CD4-positive, CD25-positive, alpha-beta regulatory T cell (primary cell): ENCODE data around the gene B9D2. TPM values are rescaled to one million over a fixed set of nuclear protein-coding genes. Genes with fewer than 3 reads are reported as not detected.

Source experiments
- ATAC-seq, 2 donors: fragments of 150-1000 bp; cut with Tn5 transposase; one replicate each; pipeline ENCODE4 v1.10.0; 2021; ENCODE audit warnings: low read depth in 2 of 2, moderate number of reproducible peaks in 2 of 2, moderate library complexity in 1 of 2
- DNase-seq, 3 donors: peaks; one replicate each; pipeline versions ENCODE4 v3.0.0 to v3.0.0-alpha.2; 2012 to 2022; ENCODE audit warnings: mixed read lengths in 1 of 3
- H3K27ac ChIP-seq: one replicate; pipeline ENCODE4 v1.7.0; 2013; ENCODE audit warnings: mild to moderate bottlenecking, low read length; ENCODE audit not compliant: insufficient read depth, poor library complexity, severe bottlenecking
- H3K27me3 ChIP-seq: one replicate; pipeline ENCODE4 v1.7.0; 2013; ENCODE audit warnings: low read length; ENCODE audit not compliant: control insufficient read depth, insufficient read depth
- H3K36me3 ChIP-seq: one replicate; pipeline ENCODE4 v1.7.0; 2013; ENCODE audit warnings: mild to moderate bottlenecking, low read length, moderate library complexity; ENCODE audit not compliant: control insufficient read depth, insufficient read depth
- H3K4me1 ChIP-seq: 2 replicates; pipeline ENCODE4 v1.7.0; 2013; ENCODE audit warnings: mild to moderate bottlenecking, low read length; ENCODE audit not compliant: insufficient read depth, control insufficient read depth, poor library complexity, severe bottlenecking
- H3K4me3 ChIP-seq: one replicate; pipeline ENCODE4 v1.7.0; 2013; ENCODE audit warnings: low read depth, mild to moderate bottlenecking, low read length, moderate library complexity
- H3K9me3 ChIP-seq, 2 experiments: 1 replicate in 1 of 2; 2 replicates in 1 of 2; pipeline ENCODE4 v1.7.0; 2013; ENCODE audit warnings: low read length in 2 of 2, mild to moderate bottlenecking in 1 of 2, moderate library complexity in 1 of 2; ENCODE audit not compliant: control insufficient read depth in 2 of 2
- H3K27ac Mint-ChIP-seq, 3 donors: one replicate each; pipeline ENCODE4 v1.8.0; 2020 to 2022; ENCODE audit warnings: mild to moderate bottlenecking in 3 of 3, mixed read lengths in 3 of 3, moderate library complexity in 2 of 3
- H3K27me3 Mint-ChIP-seq: one replicate; pipeline ENCODE4 v1.8.0; 2022; ENCODE audit warnings: mild to moderate bottlenecking, mixed read lengths
- H3K36me3 Mint-ChIP-seq: one replicate; pipeline ENCODE4 v1.8.0; 2020; ENCODE audit warnings: mixed read lengths
- H3K4me1 Mint-ChIP-seq, 4 donors: one replicate each; pipeline ENCODE4 v1.8.0; 2020 to 2022; ENCODE audit warnings: mixed read lengths in 4 of 4, mild to moderate bottlenecking in 1 of 4
- H3K4me3 Mint-ChIP-seq, 4 donors: one replicate each; pipeline ENCODE4 v1.8.0; 2020 to 2022; ENCODE audit warnings: mild to moderate bottlenecking in 4 of 4, mixed read lengths in 4 of 4, moderate library complexity in 3 of 4
- H3K9me3 Mint-ChIP-seq, 7 donors: one replicate each; pipeline ENCODE4 v1.8.0; 2020 to 2022; ENCODE audit warnings: mixed read lengths in 7 of 7, mild to moderate bottlenecking in 3 of 7, moderate library complexity in 2 of 7
- polyA plus RNA-seq, 4 donors: library from polyadenylated mRNA; unstranded; fragments of 300-500 nt; fragmentation: Illumina TruSeq; gene quantifications; one replicate each; pipeline ENCODE4 v1.2.3, GENCODE V29; 2021
- total RNA-seq: library from RNA; stranded (reverse); gene quantifications from one replicate; pipeline ENCODE4 v1.2.3, GENCODE V29; 2022

Gene B9D2
- total and polyA plus RNA-seq, 5 donors from 2014 or later = 22.3 to 28.4 (median 24.2) TPM

DNA sequence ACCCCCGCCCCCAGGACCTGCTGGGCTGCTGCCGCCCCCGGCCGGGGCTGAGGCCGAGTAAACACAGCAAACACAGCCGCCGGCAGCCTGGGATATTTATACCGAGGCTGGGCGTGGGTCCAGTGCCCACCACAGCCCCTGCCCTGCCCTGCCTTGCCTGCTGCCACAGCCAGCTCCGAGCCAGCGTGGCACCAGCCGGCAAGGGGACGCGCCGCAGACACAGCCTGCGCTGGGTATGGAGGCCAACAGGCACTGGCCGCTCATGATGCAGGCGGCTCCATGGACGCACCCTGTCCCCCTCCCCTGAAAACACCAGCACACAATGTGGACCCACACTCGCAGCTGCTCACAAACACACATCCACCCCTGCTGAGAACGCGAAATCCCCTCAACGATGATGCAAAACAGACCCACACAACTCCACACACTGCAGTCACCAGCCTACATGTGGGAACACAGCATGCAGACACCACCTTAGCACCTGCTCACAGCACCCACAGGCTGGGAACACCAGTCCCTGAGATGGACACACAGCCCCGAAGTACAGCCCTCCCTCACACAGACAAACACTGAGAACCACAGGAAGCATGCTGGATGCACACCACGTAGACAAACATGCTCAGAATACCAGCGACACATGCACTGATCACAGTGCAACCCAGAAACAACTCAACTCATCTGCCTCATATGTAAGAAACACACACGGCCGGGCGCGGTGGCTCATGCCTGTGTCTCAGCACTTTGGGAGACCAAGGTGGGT lies 37.8 kb downstream of the B9D2 start:
- no peaks in the 10 kb centered on the region for H3K9me3 ChIP-seq
- no peaks in the 10 kb centered on the region for H3K9me3 Mint-ChIP-seq
- peak overlapping the region; percentile 32 to 84 (median 72) for H3K4me3 Mint-ChIP-seq
- no peak for ATAC-seq
- H3K27ac Mint-ChIP-seq = peak overlapping the region; percentile 85 to 97 (median 93)
- peaks cover 19 to 58% (median 40%) of the 10 kb centered on the region in 4 donors for H3K4me1 Mint-ChIP-seq
- peaks cover 48% of the 10 kb centered on the region for H3K4me1 ChIP-seq
- no peaks in the 10 kb centered on the region for H3K27me3 ChIP-seq
- H3K36me3 Mint-ChIP-seq = peaks cover 13% of the 10 kb centered on the region
- peak overlapping the region; percentile 85 for H3K27ac ChIP-seq
- H3K36me3 ChIP-seq = peaks cover 30% of the 10 kb centered on the region
- peak in 1 of 3 donors; percentile 44 for DNase-seq
- no peak overlapping the region for H3K4me3 ChIP-seq
- no peaks in the 10 kb centered on the region for H3K27me3 Mint-ChIP-seq

DNA sequence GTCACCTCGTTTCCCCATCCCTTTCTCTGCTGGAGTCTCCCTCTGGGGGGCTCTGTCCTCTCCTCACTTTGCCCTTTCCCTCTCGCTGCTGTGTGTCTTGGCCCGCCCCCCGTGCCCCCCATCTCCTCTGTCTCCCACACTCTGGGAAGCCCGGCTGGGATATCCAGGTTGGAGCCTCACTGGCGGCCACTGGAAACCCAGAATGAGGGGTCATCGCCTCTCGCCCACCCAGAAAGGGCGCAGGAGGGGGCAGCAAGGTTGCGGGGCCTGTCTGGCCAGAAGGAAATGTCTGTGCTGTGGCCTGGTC lies 38.4 kb downstream of the B9D2 start:
- peak overlapping the region; percentile 85 for H3K27ac ChIP-seq
- Mint-ChIP-seq H3K4me1 (peaks cover 18 to 56% (median 41%) of the 10 kb centered on the region in 4 donors), H3K9me3 (no peaks in the 10 kb centered on the region), H3K4me3 (no peak overlapping the region), H3K27me3 (no peaks in the 10 kb centered on the region), H3K27ac (no peak overlapping the region), H3K36me3 (peaks cover 12% of the 10 kb centered on the region)
- DNase-seq (no peak), ATAC-seq (no peak)
- H3K4me1 ChIP-seq = peaks cover 45% of the 10 kb centered on the region
- H3K36me3 ChIP-seq = peaks cover 33% of the 10 kb centered on the region
- no peaks in the 10 kb centered on the region for H3K9me3 ChIP-seq
- H3K27me3 ChIP-seq = no peaks in the 10 kb centered on the region
- no peak overlapping the region for H3K4me3 ChIP-seq

DNA sequence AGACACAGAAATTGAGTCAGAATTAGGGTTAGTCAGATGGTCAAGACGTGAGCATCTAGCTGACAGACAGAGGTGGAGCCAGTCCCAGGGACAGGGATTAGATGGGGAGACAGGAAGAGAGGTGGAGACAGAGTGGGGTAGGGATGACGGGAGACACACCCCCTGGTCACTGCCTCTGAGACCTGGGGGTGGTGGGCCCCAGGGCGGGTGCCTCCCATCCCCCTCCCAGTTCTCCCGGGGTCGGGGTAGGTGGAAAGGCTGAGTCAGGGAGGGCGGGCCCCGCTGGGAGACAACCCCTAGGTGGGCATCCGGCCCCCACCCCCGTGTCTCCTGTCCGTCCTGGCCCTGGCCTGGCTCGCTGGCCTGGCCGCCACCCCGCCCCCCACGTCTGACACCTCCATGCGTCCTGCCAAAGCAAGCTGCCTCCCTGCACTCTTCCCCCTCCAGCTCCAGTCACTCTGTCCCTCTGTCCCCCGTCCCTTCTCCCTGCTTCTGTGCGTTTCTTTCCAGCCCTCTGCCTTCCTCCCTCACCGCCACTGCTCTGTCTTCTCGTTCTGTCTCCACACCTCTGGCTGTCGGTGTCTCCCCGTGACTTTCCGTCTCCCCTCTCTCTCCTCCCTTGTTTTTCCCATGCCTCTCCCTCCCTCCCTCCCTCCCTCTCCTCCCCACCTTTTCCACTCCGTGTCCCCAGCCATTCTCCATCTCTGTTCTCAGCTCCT lies 38.9 kb downstream of the B9D2 start:
- Mint-ChIP-seq H3K27ac (peak overlapping the region; percentile 79 to 91 (median 84)), H3K4me3 (peak overlapping the region in 3 of 4 donors; percentile 38 to 66 (median 63)), H3K36me3 (peaks cover 9% of the 10 kb centered on the region), H3K9me3 (no peaks in the 10 kb centered on the region), H3K27me3 (no peaks in the 10 kb centered on the region), H3K4me1 (peaks cover 14 to 51% (median 38%) of the 10 kb centered on the region in 4 donors)
- Histone ChIP-seq H3K36me3 (peaks cover 33% of the 10 kb centered on the region), H3K4me3 (no peak overlapping the region), H3K4me1 (peaks cover 40% of the 10 kb centered on the region), H3K27me3 (no peaks in the 10 kb centered on the region), H3K27ac (peak overlapping the region; percentile 85), H3K9me3 (no peaks in the 10 kb centered on the region)
- ATAC-seq = no peak
- no peak for DNase-seq

DNA sequence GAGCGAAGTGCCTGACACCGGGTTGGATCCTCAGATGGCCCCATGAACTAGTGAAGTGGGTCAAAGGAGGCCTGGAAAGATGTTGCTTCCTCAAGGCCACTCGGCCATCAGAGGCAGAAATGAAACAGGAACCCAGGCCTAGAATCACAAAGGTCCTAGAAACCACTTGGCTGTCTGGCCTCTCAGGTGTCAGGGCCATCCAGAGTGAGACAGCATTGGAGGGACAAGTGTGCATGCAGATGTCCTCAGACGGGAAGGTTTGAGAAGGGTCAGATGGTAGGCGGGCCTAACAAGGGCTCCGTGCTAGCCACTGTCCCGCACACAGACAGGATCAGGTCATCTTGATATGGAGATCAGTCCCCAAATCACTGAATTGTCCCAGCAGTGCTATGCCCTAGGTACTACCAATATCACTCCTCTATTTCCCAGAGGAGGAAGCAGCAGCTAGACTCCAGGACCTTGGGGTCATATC lies 39.7 kb downstream of the B9D2 start:
- no peaks in the 10 kb centered on the region for H3K9me3 Mint-ChIP-seq
- H3K27ac Mint-ChIP-seq = peak overlapping the region; percentile 79 to 91 (median 84)
- peaks cover 9% of the 10 kb centered on the region for H3K36me3 Mint-ChIP-seq
- peaks cover 14 to 54% (median 39%) of the 10 kb centered on the region in 4 donors for H3K4me1 Mint-ChIP-seq
- Histone ChIP-seq H3K27me3 (no peaks in the 10 kb centered on the region), H3K36me3 (peaks cover 37% of the 10 kb centered on the region), H3K4me3 (no peak overlapping the region), H3K27ac (no peak overlapping the region), H3K9me3 (no peaks in the 10 kb centered on the region), H3K4me1 (peaks cover 37% of the 10 kb centered on the region)
- ATAC-seq = no peak
- no peak for DNase-seq
- no peaks in the 10 kb centered on the region for H3K27me3 Mint-ChIP-seq
- peak overlapping the region in 2 of 4 donors; percentile 23 to 63 for H3K4me3 Mint-ChIP-seq

DNA sequence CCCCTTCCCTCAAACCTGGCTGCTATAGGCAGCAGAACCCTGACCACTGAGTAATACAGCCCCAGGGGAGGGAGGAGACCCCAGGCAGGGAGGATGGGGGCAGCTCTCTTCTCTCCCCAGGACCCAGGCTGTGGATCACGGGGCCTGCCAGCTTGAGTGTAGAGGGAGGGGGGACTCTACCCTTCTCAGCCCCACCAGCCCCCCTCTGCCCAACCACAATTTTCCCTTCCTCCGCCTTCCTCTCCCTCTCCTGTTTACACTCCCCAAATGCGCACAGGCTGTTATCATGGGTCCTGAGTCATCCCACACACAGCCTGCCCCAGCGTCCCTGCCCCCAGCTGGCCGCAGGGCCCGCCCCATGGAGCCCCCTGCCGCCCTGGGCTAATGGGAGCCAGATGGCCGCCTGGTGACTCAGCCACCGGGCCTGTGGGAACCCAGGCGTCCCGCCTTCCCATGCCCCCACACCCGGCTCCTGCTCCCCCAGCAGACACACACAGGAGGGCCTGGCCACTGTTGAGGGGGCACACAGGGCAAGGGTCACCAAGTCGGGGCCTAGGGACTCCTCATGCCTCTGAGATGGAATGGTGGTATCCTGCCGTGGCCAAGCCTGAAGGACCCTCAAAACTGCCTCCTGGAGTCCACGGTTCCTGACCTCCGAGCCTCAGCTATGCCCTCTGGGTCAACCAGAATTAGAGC lies 40.4 kb downstream of the B9D2 start:
- peaks cover 30% of the 10 kb centered on the region for H3K4me1 ChIP-seq

DNA sequence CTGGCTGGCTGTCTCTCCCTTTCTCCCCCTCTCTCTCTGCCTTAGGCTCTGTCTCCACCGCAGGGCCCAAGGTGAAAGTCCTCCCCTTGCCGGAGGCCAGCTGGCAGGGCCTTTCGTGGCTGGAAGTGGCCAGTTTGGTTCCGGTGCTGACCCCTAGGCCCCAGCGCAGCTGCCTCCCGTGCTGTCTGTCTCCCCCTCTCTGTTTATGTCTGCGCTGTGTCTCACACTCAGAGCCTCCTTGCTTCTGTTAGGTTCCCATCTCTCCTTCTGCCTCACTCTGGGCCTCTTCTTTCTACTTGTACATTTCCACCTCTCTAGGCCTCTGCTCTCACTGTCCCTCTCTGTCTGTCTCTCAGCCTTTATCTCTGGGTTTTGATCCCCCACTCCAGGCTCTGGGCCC lies 40.9 kb downstream of the B9D2 start:
- Mint-ChIP-seq H3K36me3 (peaks cover 4% of the 10 kb centered on the region), H3K4me3 (peak overlapping the region in 1 of 4 donors; percentile 22), H3K9me3 (no peaks in the 10 kb centered on the region), H3K27me3 (no peaks in the 10 kb centered on the region), H3K4me1 (peaks cover 9 to 47% (median 30%) of the 10 kb centered on the region in 4 donors), H3K27ac (peak overlapping the region in 2 of 3 donors; percentile 25 to 69)
- peaks cover 46% of the 10 kb centered on the region for H3K36me3 ChIP-seq
- H3K27ac ChIP-seq = peak overlapping the region; percentile 49
- DNase-seq (no peak), ATAC-seq (no peak)
- H3K4me1 ChIP-seq = peaks cover 24% of the 10 kb centered on the region
- no peak overlapping the region for H3K4me3 ChIP-seq
- H3K9me3 ChIP-seq = no peaks in the 10 kb centered on the region
- H3K27me3 ChIP-seq = no peaks in the 10 kb centered on the region

More for the DNA sequence above, 40.4 kb downstream of the B9D2 start:
- ATAC-seq (no peak), DNase-seq (no peak)
- Mint-ChIP-seq H3K27me3 (no peaks in the 10 kb centered on the region), H3K4me1 (peaks cover 14 to 49% (median 34%) of the 10 kb centered on the region in 4 donors), H3K36me3 (peaks cover 4% of the 10 kb centered on the region), H3K27ac (peak overlapping the region in 2 of 3 donors; percentile 25 to 69), H3K4me3 (peak overlapping the region in 1 of 4 donors; percentile 22), H3K9me3 (no peaks in the 10 kb centered on the region)
- Histone ChIP-seq H3K27me3 (no peaks in the 10 kb centered on the region), H3K27ac (peak overlapping the region; percentile 49), H3K4me3 (no peak overlapping the region), H3K9me3 (no peaks in the 10 kb centered on the region), H3K36me3 (peaks cover 43% of the 10 kb centered on the region)

DNA sequence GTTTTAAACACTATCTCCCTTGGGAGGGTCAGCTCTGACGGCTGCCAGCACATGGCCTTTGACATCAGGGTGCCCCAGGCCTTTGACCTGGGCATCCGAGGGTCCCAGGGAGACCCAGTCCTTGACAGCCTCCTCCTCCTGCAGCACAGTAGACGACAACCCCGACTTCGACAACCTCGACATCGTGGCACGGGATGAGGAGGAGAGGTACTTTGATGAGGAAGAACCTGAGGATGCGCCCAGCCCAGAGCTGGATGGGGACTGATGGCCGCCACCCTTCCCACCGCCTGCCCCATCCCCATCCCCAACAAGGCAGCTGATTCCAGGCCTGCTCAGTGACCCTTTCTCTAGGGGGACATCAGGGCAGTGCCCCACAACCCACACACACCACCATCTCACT lies 41.5 kb downstream of the B9D2 start:
- no peaks in the 10 kb centered on the region for H3K9me3 ChIP-seq
- H3K4me3 Mint-ChIP-seq = peak overlapping the region in 1 of 4 donors; percentile 25
- peaks cover 8% of the 10 kb centered on the region for H3K36me3 Mint-ChIP-seq
- no peaks in the 10 kb centered on the region for H3K27me3 ChIP-seq
- H3K27ac Mint-ChIP-seq = peak overlapping the region in 1 of 3 donors; percentile 25
- DNase-seq = no peak
- no peak overlapping the region for H3K27ac ChIP-seq
- no peak overlapping the region for H3K4me3 ChIP-seq
- no peaks in the 10 kb centered on the region for H3K27me3 Mint-ChIP-seq
- no peaks in the 10 kb centered on the region for H3K9me3 Mint-ChIP-seq
- peaks cover 6 to 45% (median 29%) of the 10 kb centered on the region in 4 donors for H3K4me1 Mint-ChIP-seq
- no peak for ATAC-seq
- peaks cover 18% of the 10 kb centered on the region for H3K4me1 ChIP-seq
- peaks cover 52% of the 10 kb centered on the region for H3K36me3 ChIP-seq
